Measurements from ENCODE around the gene MYRIP.
"Not testable (repeated sequence)": the region's sequence is repeated elsewhere in the genome, so short reads cannot be mapped to it uniquely, and the experiment has no call there.

The MYRIP gene

GRCh38 chr3:40120067-40120692 lies 310.8 kb downstream of the MYRIP start:
- Histone ChIP-seq H3K4me3 (ENCODE audit: low read length) (no peak overlapping the region), H3K9me3 (ENCODE audit: control insufficient read depth, insufficient read depth, low read length) (no peaks in the 10 kb centered on the region), H3K27ac (ENCODE audit: low read length) (no peak overlapping the region), H3K4me1 (ENCODE audit: control insufficient read depth, insufficient read depth, low read length) (no peaks in the 10 kb centered on the region), H3K36me3 (ENCODE audit: control insufficient read depth, insufficient read depth, low read length) (no peaks in the 10 kb centered on the region), H3K27me3 (ENCODE audit: control insufficient read depth, insufficient read depth, low read length) (no peaks in the 10 kb centered on the region)
- DNase-seq (ENCODE audit: low read depth, low spot score), result no peak
- no CpG with 5 or more reads among the region's 3 CpGs for WGBS (ENCODE audit: insufficient coverage, insufficient read length)

GRCh38 chr3:40120806-40121205 lies 311.4 kb downstream of the MYRIP start:
- Histone ChIP-seq H3K9me3 (ENCODE audit: control insufficient read depth, insufficient read depth, low read length) (no peaks in the 10 kb centered on the region), H3K36me3 (ENCODE audit: control insufficient read depth, insufficient read depth, low read length) (no peaks in the 10 kb centered on the region), H3K27ac (ENCODE audit: low read length) (no peak overlapping the region), H3K27me3 (ENCODE audit: control insufficient read depth, insufficient read depth, low read length) (no peaks in the 10 kb centered on the region), H3K4me1 (ENCODE audit: control insufficient read depth, insufficient read depth, low read length) (no peaks in the 10 kb centered on the region), H3K4me3 (ENCODE audit: low read length) (no peak overlapping the region)
- no CpG with 5 or more reads among the region's 3 CpGs for WGBS (ENCODE audit: insufficient coverage, insufficient read length)
- no peak for DNase-seq (ENCODE audit: low read depth, low spot score)

- no peaks in the 10 kb centered on the region for H3K27me3 ChIP-seq (ENCODE audit: control insufficient read depth, insufficient read depth, low read length)
- H3K4me1 ChIP-seq (ENCODE audit: control insufficient read depth, insufficient read depth, low read length), result no peaks in the 10 kb centered on the region
- H3K9me3 ChIP-seq (ENCODE audit: control insufficient read depth, insufficient read depth, low read length), result no peaks in the 10 kb centered on the region
- DNase-seq (ENCODE audit: low read depth, low spot score), result no peak
- H3K4me3 ChIP-seq (ENCODE audit: low read length), result no peak overlapping the region
- H3K36me3 ChIP-seq (ENCODE audit: control insufficient read depth, insufficient read depth, low read length), result no peaks in the 10 kb centered on the region
- no peak overlapping the region for H3K27ac ChIP-seq (ENCODE audit: low read length)
Observed at GRCh38 chr3:40124918-40125317, 315.5 kb downstream of the MYRIP start.

GRCh38 chr3:40128166-40128565 lies 318.8 kb downstream of the MYRIP start:
- Histone ChIP-seq H3K27ac (ENCODE audit: low read length) (no peak overlapping the region), H3K27me3 (ENCODE audit: control insufficient read depth, insufficient read depth, low read length) (no peaks in the 10 kb centered on the region)
- no peak for DNase-seq (ENCODE audit: low read depth, low spot score)

GRCh38 chr3:40129510-40129909 lies 320.1 kb downstream of the MYRIP start:
- H3K27me3 ChIP-seq (ENCODE audit: control insufficient read depth, insufficient read depth, low read length), result no peaks in the 10 kb centered on the region
- no peak overlapping the region for H3K27ac ChIP-seq (ENCODE audit: low read length)
- DNase-seq (ENCODE audit: low read depth, low spot score), result no peak
- H3K4me1 ChIP-seq (ENCODE audit: control insufficient read depth, insufficient read depth, low read length), result no peaks in the 10 kb centered on the region
- H3K4me3 ChIP-seq (ENCODE audit: low read length), result no peak overlapping the region
- WGBS (ENCODE audit: insufficient coverage, insufficient read length), result no CpG with 5 or more reads among the region's 3 CpGs
- no peaks in the 10 kb centered on the region for H3K36me3 ChIP-seq (ENCODE audit: control insufficient read depth, insufficient read depth, low read length)
- peaks cover 4% of the 10 kb centered on the region; the same call in 1 of the 2 replicates for H3K9me3 ChIP-seq (ENCODE audit: control insufficient read depth, insufficient read depth, low read length)

More at GRCh38 chr3:40128166-40128565, 318.8 kb downstream of the MYRIP start:
- WGBS (ENCODE audit: insufficient coverage, insufficient read length), result no CpG with 5 or more reads among the region's 2 CpGs
- Histone ChIP-seq H3K36me3 (ENCODE audit: control insufficient read depth, insufficient read depth, low read length) (no peaks in the 10 kb centered on the region), H3K4me1 (ENCODE audit: control insufficient read depth, insufficient read depth, low read length) (no peaks in the 10 kb centered on the region), H3K9me3 (ENCODE audit: control insufficient read depth, insufficient read depth, low read length) (no peaks in the 10 kb centered on the region), H3K4me3 (ENCODE audit: low read length) (no peak overlapping the region)

- H3K36me3 ChIP-seq (ENCODE audit: control insufficient read depth, insufficient read depth, low read length), result no peaks in the 10 kb centered on the region
- DNase-seq (ENCODE audit: low read depth, low spot score), result no peak
- H3K4me3 ChIP-seq (ENCODE audit: low read length), result no peak overlapping the region
- H3K9me3 ChIP-seq (ENCODE audit: control insufficient read depth, insufficient read depth, low read length), result peaks cover 4% of the 10 kb centered on the region; the same call in 1 of the 2 replicates
- no peaks in the 10 kb centered on the region for H3K4me1 ChIP-seq (ENCODE audit: control insufficient read depth, insufficient read depth, low read length)
- no CpG with 5 or more reads among the region's 2 CpGs for WGBS (ENCODE audit: insufficient coverage, insufficient read length)
- H3K27me3 ChIP-seq (ENCODE audit: control insufficient read depth, insufficient read depth, low read length), result no peaks in the 10 kb centered on the region
- no peak overlapping the region for H3K27ac ChIP-seq (ENCODE audit: low read length)
Observed at GRCh38 chr3:40129981-40130380, 320.6 kb downstream of the MYRIP start.

GRCh38 chr3:40130721-40131120 lies 321.3 kb downstream of the MYRIP start:
- H3K4me3 ChIP-seq (ENCODE audit: low read length), result no peak overlapping the region
- no peaks in the 10 kb centered on the region for H3K27me3 ChIP-seq (ENCODE audit: control insufficient read depth, insufficient read depth, low read length)
- DNase-seq (ENCODE audit: low read depth, low spot score), result no peak
- H3K9me3 ChIP-seq (ENCODE audit: control insufficient read depth, insufficient read depth, low read length), result peaks cover 4% of the 10 kb centered on the region; the same call in 1 of the 2 replicates
- H3K36me3 ChIP-seq (ENCODE audit: control insufficient read depth, insufficient read depth, low read length), result no peaks in the 10 kb centered on the region
- no peak overlapping the region for H3K27ac ChIP-seq (ENCODE audit: low read length)
- H3K4me1 ChIP-seq (ENCODE audit: control insufficient read depth, insufficient read depth, low read length), result no peaks in the 10 kb centered on the region

- H3K27me3 ChIP-seq (ENCODE audit: control insufficient read depth, insufficient read depth, low read length); H3K9me3 ChIP-seq (ENCODE audit: control insufficient read depth, insufficient read depth, low read length); H3K4me3 ChIP-seq (ENCODE audit: low read length); H3K4me1 ChIP-seq (ENCODE audit: control insufficient read depth, insufficient read depth, low read length); H3K36me3 ChIP-seq (ENCODE audit: control insufficient read depth, insufficient read depth, low read length); H3K27ac ChIP-seq (ENCODE audit: low read length); DNase-seq (ENCODE audit: low read depth, low spot score): not testable (repeated sequence)
- WGBS (ENCODE audit: insufficient coverage, insufficient read length), result no CpG with 5 or more reads among the region's 22 CpGs
Observed at GRCh38 chr3:40133886-40134575, 324.6 kb downstream of the MYRIP start.

GRCh38 chr3:40137591-40138295 lies 328.3 kb downstream of the MYRIP start:
- H3K9me3 ChIP-seq (ENCODE audit: control insufficient read depth, insufficient read depth, low read length), result peaks cover 4% of the 10 kb centered on the region; the same call in 1 of the 2 replicates
- H3K4me3 ChIP-seq (ENCODE audit: low read length), result no peak overlapping the region
- no peak for DNase-seq (ENCODE audit: low read depth, low spot score)
- no peaks in the 10 kb centered on the region for H3K36me3 ChIP-seq (ENCODE audit: control insufficient read depth, insufficient read depth, low read length)
- no peaks in the 10 kb centered on the region for H3K27me3 ChIP-seq (ENCODE audit: control insufficient read depth, insufficient read depth, low read length)
- no CpG with 5 or more reads among the region's 5 CpGs for WGBS (ENCODE audit: insufficient coverage, insufficient read length)
- no peak overlapping the region for H3K27ac ChIP-seq (ENCODE audit: low read length)
- no peaks in the 10 kb centered on the region for H3K4me1 ChIP-seq (ENCODE audit: control insufficient read depth, insufficient read depth, low read length)

- no peaks in the 10 kb centered on the region for H3K9me3 ChIP-seq (ENCODE audit: control insufficient read depth, insufficient read depth, low read length)
- H3K4me3 ChIP-seq (ENCODE audit: low read length), result no peak overlapping the region
- no peaks in the 10 kb centered on the region for H3K4me1 ChIP-seq (ENCODE audit: control insufficient read depth, insufficient read depth, low read length)
- no peak overlapping the region for H3K27ac ChIP-seq (ENCODE audit: low read length)
- no CpG with 5 or more reads among the region's 10 CpGs for WGBS (ENCODE audit: insufficient coverage, insufficient read length)
- DNase-seq (ENCODE audit: low read depth, low spot score), result no peak
- no peaks in the 10 kb centered on the region; the same call in 1 of the 2 replicates for H3K36me3 ChIP-seq (ENCODE audit: control insufficient read depth, insufficient read depth, low read length)
- no peaks in the 10 kb centered on the region for H3K27me3 ChIP-seq (ENCODE audit: control insufficient read depth, insufficient read depth, low read length)
Observed at GRCh38 chr3:40143283-40144090, 334.1 kb downstream of the MYRIP start.

All from iPS DF 6.9 (cell line).